IPS DF 6.9 (cell line): ENCODE data around the gene ITGA11.

Source experiments
- DNase-seq: peaks from one replicate; pipeline ENCODE4 v3.0.0-alpha.2; 2013; ENCODE audit warnings: low read depth, low spot score
- H3K27ac ChIP-seq: one replicate; pipeline ENCODE4 v1.5.1; 2013; ENCODE audit warnings: low read length, control low read depth
- H3K27me3 ChIP-seq: 2 replicates; pipeline ENCODE4 v1.6.1; 2013; ENCODE audit warnings: mild to moderate bottlenecking, low read length; ENCODE audit not compliant: control insufficient read depth, insufficient read depth
- H3K36me3 ChIP-seq: 2 replicates; pipeline ENCODE4 v1.6.1; 2013; ENCODE audit warnings: low read length; ENCODE audit not compliant: control insufficient read depth, insufficient read depth
- H3K4me1 ChIP-seq: 2 replicates; pipeline ENCODE4 v1.6.1; 2013; ENCODE audit warnings: low read length; ENCODE audit not compliant: control insufficient read depth, insufficient read depth
- H3K4me3 ChIP-seq: 2 replicates; pipeline ENCODE4 v1.5.1; 2013; ENCODE audit warnings: mild to moderate bottlenecking, low read length
- H3K9me3 ChIP-seq: 2 replicates; pipeline ENCODE4 v1.6.1; 2013; ENCODE audit warnings: low read length, inconsistent platforms; ENCODE audit not compliant: control insufficient read depth, insufficient read depth
- WGBS: extraction: QIAGEN DNeasy Blood & Tissue Kit; methylation state at CpG from one replicate; pipeline ENCODE4 v1.1.7; 2013; ENCODE audit warnings: mixed read lengths, missing lambda C conversion rate; ENCODE audit not compliant: insufficient read length, insufficient coverage; 5-methylcytosine and 5-hydroxymethylcytosine counted together

ITGA11 gene

GRCh38 chr15:68307131-68307928, 124.6 kb downstream of the ITGA11 start:
- Histone ChIP-seq H3K4me3 (no peak overlapping the region), H3K36me3 (no peaks in the 10 kb centered on the region), H3K4me1 (peaks cover 10% of the 10 kb centered on the region; the same call in 1 of the 2 replicates), H3K27ac (no peak overlapping the region), H3K9me3 (no peaks in the 10 kb centered on the region), H3K27me3 (no peaks in the 10 kb centered on the region)
- DNase-seq: no peak
- WGBS: no CpG with 5 or more reads among the region's 14 CpGs

- Histone ChIP-seq H3K36me3 (no peaks in the 10 kb centered on the region), H3K4me1 (peaks cover 10% of the 10 kb centered on the region; the same call in 1 of the 2 replicates), H3K9me3 (no peaks in the 10 kb centered on the region), H3K27ac (no peak overlapping the region), H3K4me3 (no peak overlapping the region), H3K27me3 (no peaks in the 10 kb centered on the region)
- DNase-seq: no peak
- WGBS: no CpG with 5 or more reads among the region's 6 CpGs
Observed at GRCh38 chr15:68305420-68305871, 126.5 kb downstream of the ITGA11 start.

GRCh38 chr15:68304589-68305337, 127.2 kb downstream of the ITGA11 start:
- WGBS: no CpG with 5 or more reads among the region's 15 CpGs
- Histone ChIP-seq H3K27ac (no peak overlapping the region), H3K36me3 (no peaks in the 10 kb centered on the region)

GRCh38 chr15:68303560-68304436, 128.2 kb downstream of the ITGA11 start:
- Histone ChIP-seq H3K4me3 (no peak overlapping the region), H3K27me3 (no peaks in the 10 kb centered on the region), H3K9me3 (no peaks in the 10 kb centered on the region), H3K4me1 (peaks cover 10% of the 10 kb centered on the region; the same call in 1 of the 2 replicates), H3K36me3 (no peaks in the 10 kb centered on the region), H3K27ac (no peak overlapping the region)
- no CpG with 5 or more reads among the region's 15 CpGs for WGBS
- DNase-seq: no peak

More at GRCh38 chr15:68304589-68305337, 127.2 kb downstream of the ITGA11 start:
- Histone ChIP-seq H3K4me3 (no peak overlapping the region), H3K4me1 (peaks cover 10% of the 10 kb centered on the region; the same call in 1 of the 2 replicates), H3K27me3 (no peaks in the 10 kb centered on the region), H3K9me3 (no peaks in the 10 kb centered on the region)
- DNase-seq: no peak

GRCh38 chr15:68303134-68303533, 128.8 kb downstream of the ITGA11 start:
- no peaks in the 10 kb centered on the region for H3K9me3 ChIP-seq
- H3K4me3 ChIP-seq: no peak overlapping the region
- DNase-seq: no peak
- no CpG with 5 or more reads among the region's 2 CpGs for WGBS
- H3K27ac ChIP-seq: no peak overlapping the region
- peaks cover 10% of the 10 kb centered on the region; the same call in 1 of the 2 replicates for H3K4me1 ChIP-seq
- H3K36me3 ChIP-seq: no peaks in the 10 kb centered on the region
- H3K27me3 ChIP-seq: no peaks in the 10 kb centered on the region

- Histone ChIP-seq H3K36me3 (no peaks in the 10 kb centered on the region), H3K4me1 (peaks cover 10% of the 10 kb centered on the region; the same call in 1 of the 2 replicates), H3K4me3 (no peak overlapping the region), H3K27me3 (no peaks in the 10 kb centered on the region), H3K9me3 (no peaks in the 10 kb centered on the region), H3K27ac (no peak overlapping the region)
- WGBS: no CpG with 5 or more reads among the region's 6 CpGs
- DNase-seq: no peak
Observed at GRCh38 chr15:68302729-68303128, 129.2 kb downstream of the ITGA11 start.

- H3K27me3 ChIP-seq: no peaks in the 10 kb centered on the region
Observed at GRCh38 chr15:68301301-68301700, 130.7 kb downstream of the ITGA11 start.

GRCh38 chr15:68300115-68300940, 131.6 kb downstream of the ITGA11 start:
- H3K9me3 ChIP-seq: no peaks in the 10 kb centered on the region
- H3K36me3 ChIP-seq: no peaks in the 10 kb centered on the region
- no peak overlapping the region for H3K27ac ChIP-seq
- no peak for DNase-seq
- no CpG with 5 or more reads among the region's 6 CpGs for WGBS
- H3K4me1 ChIP-seq: peaks cover 7% of the 10 kb centered on the region; the same call in 1 of the 2 replicates
- no peaks in the 10 kb centered on the region for H3K27me3 ChIP-seq
- H3K4me3 ChIP-seq: no peak overlapping the region

More at GRCh38 chr15:68301301-68301700, 130.7 kb downstream of the ITGA11 start:
- H3K4me3 ChIP-seq: no peak overlapping the region
- no peaks in the 10 kb centered on the region for H3K9me3 ChIP-seq
- no CpG with 5 or more reads among the region's 8 CpGs for WGBS
- peaks cover 10% of the 10 kb centered on the region; the same call in 1 of the 2 replicates for H3K4me1 ChIP-seq
- no peaks in the 10 kb centered on the region for H3K36me3 ChIP-seq
- DNase-seq: no peak
- no peak overlapping the region for H3K27ac ChIP-seq

- Histone ChIP-seq H3K9me3 (no peaks in the 10 kb centered on the region), H3K27me3 (no peaks in the 10 kb centered on the region), H3K4me3 (no peak overlapping the region), H3K4me1 (peaks cover 2% of the 10 kb centered on the region; the same call in 1 of the 2 replicates), H3K27ac (no peak overlapping the region), H3K36me3 (no peaks in the 10 kb centered on the region)
- no peak for DNase-seq
- no CpG with 5 or more reads among the region's 5 CpGs for WGBS
Observed at GRCh38 chr15:68299436-68299835, 132.5 kb downstream of the ITGA11 start.
